T follicular helper cell (primary cell): Measurements from ENCODE around the gene STAT2.
"Not testable (repeated sequence)": the region's sequence is repeated elsewhere in the genome, so short reads cannot be mapped to it uniquely, and the experiment has no call there.

Source experiments
- DNase-seq: peaks from one replicate; pipeline ENCODE4 v3.0.0-alpha.2; 2020; ENCODE audit warnings: low read depth

The STAT2 gene

DNA sequence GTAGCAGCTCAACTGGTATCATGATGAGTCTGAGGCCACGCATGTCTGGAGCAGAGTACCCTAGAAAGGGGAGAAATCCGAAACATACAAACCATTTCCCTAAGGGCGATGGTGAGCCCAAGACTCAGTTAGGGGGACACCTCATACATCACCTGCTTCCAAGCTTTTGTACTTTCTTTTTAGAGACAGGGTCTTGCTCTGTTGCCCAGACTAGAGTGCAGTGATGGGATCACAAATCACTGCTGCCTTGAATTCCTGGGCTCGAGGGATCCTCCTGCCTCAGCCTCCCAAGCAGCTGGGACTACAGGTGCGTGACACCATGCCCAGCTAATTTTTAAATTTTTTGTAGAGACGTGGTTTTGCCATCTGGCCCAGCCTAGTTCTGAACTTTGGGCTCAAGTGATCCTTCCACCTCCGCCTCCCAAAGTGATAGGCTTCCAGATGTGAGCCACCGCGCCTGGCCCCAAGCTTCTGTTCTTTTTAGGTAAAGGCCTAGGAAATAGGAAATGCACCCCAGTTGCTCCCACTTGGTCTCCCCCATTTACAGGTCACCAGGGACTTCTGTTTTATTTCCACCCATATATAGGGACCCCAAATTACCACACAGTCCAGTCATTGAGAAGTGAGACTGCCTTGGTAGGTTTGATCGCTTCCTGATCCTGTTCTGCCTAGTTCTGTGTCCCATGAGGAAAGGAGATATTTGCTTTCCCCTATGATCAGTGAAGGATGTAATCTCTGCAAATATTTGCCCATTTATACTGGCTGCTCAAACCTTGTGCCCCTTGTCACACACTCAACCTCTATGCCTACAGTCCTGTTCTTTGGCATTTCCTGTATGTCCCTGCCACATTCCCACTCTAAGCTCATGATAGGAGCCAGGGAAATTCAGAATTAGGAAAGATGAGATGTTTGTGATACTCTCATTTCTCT is 2.5 kb upstream of the STAT2 start, which contains the start of gene APOF:
APOF (minus strand) TSS at position 728 of the 930 bp plus-strand sequence; CDS start at position 616, 112 bp downstream.
- DNase-seq: no peak

DNA sequence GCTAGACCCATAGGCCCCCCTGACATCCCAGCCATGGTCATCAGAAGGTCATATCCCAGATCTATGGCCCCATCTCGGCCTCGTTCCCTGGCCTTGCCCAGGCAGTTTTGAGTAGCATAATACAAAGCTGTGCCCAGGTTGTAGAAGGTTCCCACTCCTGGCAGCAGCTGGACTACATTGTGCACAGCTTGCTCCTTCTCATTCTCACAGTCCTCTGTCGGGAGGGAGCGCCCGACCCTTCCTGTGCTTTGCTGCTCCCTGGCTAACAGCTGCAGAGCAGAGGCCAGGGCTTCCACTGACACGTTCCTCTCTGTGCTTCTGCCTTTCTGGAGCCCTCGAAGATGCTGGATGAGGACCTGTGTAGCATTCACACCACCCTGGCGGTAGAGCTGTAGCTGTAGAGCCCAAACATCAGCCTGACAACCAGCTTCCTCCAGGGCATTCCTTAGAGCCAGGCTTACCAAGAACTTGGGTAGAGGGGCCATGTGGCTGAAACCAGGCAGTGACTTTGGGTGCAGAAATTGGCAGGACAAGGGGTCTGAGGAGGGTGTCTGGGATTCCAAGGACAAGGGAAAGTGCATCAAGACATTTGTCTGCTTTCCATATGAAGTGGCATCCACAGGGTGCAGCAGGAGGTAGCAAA is 1.7 kb upstream of the STAT2 start:
- DNase-seq: no peak

DNA sequence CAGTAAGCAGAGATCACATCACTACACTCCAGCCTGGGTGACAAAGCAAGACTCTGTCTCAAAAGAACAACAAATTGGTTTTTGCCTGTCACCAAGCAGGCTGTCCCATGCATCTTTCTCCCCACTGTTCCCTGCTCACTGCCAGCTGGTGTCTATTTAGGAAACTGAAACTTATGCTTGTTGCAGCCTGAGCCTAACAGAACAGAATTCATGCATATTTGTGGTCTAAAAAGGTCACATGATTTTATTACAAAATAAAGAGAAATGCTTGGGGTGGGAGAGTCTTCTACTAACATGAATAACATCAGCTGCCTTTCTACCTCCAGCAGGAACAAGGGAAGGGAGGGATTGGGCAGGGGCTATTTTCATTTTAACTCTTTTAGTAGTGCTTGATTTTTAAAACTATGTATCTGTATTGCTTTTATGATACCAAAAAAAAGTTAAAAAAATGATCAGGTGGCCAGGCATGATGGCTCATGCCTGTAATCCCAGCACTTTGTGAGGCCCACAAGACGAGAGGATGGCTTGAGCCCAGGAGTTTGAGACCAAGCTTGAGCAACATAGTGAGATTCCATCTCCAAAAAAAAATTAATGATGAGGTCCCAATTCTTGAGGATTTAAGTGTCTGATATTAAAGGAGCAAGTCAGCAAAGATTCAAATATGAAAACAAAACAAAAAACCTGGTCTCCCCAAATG is 923 bp downstream of the STAT2 start:
- DNase-seq: no peak

DNA sequence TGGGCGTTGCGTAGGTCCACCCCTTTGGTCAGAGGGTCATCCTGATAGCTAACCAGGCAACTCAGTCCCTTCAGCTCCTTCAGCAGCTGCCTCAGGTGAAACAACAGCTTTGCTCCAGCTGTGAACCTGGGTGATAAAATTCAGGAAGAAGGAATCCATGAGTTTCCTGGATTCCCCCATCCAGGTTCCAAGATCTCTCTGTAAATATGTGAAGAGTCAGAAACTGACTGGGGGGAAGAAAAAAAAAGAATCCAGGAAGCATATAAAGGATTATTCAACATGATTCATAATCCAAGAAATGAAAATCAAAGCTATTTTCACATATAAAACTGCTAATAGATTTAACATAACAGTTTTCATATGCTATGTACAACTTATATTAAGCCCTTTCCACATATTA is 8.6 kb downstream of the STAT2 start:
- DNase-seq: no peak

DNA sequence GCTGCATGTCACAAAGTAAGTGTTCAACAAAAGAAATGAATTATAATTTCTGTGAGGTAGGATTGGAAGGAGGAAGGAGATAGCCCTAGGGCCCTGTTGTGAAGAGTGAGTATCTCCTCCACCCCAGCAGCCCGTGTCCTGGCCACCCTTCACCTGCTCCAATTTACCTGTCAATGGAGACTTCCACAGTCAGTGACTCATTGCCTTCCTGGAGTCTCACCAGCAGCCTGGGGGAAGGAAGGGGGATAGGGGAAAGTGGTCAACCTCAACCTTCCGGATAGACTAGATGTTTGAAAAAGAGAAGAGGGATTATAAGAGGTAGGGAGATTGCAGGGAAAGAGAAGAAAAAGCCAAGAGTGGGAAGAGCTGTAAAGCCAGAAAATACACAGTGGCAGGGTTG is 9.2 kb downstream of the STAT2 start:
- no peak for DNase-seq

DNA sequence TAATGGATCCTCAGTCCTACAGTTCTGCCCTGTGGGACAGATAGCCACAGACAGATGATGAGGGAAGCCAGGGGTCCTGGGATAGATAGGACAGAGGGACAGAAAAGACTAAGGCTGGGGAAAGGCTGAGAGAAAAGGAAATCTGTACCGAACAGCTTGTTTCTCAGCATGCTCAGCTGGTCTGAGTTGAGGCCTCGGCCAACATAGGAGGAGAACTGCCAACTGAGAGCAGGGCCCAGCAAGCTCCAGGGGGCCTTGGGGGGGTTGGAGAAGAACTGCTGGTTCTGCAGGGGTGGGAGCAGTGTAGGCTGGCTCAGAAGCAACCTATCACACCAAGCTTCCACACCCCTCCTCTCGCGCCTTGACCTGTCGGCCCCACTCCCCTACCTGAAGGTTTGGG is 11.1 kb downstream of the STAT2 start:
- DNase-seq: no peak

DNA sequence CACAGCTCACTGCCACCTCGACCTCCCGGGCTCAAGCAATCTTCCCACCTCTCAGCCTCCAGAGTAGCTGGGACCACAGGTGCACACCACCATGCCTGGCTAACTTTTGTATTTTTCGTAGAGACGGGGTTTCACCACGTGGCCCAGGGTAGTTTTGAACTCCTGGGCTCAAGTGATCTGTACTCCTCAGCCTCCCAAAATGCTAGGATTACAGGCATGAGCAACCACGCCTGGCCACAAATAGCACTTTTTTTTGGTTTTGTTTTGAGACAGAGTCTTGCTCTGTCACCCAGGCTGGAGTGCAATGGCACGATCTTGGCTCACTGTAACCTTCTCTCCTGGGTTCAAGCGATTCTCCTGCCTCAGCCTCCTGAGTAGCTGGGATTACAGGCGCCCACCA is 12.7 kb downstream of the STAT2 start:
- DNase-seq: not testable (repeated sequence)

DNA sequence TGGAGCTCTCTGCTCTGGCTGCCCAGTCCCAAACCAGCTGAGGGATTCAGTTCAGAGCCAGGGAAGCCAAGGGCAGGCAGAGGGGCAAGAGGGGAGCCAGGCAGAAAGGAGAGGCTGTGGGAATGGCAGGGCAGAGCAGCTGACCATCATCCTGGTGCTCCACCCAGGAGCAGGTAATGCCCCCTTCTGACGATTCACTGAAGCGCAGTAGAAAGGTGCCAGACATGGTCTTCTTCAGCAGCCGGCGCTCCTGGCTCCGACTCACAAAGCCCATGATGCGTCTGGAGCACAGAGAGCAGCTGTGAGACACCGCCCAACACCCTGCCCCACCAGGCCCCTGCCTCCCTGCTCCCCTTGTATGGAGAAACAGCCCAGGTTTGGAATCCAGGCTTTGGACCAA is 13.2 kb downstream of the STAT2 start:
- DNase-seq: no peak

DNA sequence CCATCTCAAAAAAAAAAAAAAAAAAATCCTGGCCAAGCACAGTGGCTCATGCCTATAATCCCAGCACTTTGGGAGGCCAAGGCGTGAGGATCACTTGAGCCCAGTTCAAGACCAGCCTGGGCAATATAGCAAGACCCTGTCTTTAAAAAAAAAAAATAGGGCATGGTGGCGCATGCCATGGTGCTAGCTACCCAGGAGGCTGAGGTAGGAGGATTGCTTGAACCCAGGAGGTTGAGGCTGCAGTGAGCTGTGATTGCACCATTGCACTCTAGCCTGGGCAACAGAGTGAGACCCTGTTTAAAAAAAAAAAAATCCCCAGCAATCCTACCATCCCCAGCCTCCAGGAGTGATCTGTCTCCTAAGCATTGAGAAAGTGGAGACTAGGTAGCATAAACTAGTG is 17.6 kb downstream of the STAT2 start:
- not testable (repeated sequence) for DNase-seq

DNA sequence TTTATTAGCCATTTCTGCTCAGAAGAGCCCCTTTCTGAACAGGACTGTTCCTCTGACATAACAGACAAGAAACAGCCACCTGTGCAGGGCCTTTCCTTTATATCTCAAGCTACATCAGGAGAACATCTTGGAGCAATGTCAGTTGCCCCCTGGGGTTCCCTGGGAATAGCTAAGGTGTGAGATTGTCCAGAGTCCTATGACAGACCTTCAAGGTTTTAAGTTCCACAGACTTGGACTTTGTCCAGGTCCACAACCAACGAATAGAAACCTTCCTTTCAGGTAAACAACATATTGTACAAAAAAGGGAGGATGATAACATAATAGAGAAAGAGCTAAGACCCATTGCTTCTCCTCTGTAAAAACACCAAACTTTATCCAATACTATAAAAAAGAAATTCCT is 18.3 kb downstream of the STAT2 start:
- no peak for DNase-seq

DNA sequence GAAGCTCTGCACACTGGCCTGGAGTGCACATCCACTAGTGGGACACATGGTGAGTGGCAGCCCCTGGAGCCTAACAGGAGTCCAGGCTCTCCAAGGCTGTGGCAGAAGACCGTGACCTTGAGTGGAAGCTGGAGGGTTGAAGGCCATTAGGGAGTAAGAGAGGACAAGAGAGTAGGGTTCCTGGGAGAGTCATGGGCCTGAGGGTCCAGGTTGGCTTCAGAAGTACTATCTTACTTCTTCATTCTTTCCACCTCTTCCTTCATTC is 20.8 kb downstream of the STAT2 start:
- DNase-seq: no peak

DNA sequence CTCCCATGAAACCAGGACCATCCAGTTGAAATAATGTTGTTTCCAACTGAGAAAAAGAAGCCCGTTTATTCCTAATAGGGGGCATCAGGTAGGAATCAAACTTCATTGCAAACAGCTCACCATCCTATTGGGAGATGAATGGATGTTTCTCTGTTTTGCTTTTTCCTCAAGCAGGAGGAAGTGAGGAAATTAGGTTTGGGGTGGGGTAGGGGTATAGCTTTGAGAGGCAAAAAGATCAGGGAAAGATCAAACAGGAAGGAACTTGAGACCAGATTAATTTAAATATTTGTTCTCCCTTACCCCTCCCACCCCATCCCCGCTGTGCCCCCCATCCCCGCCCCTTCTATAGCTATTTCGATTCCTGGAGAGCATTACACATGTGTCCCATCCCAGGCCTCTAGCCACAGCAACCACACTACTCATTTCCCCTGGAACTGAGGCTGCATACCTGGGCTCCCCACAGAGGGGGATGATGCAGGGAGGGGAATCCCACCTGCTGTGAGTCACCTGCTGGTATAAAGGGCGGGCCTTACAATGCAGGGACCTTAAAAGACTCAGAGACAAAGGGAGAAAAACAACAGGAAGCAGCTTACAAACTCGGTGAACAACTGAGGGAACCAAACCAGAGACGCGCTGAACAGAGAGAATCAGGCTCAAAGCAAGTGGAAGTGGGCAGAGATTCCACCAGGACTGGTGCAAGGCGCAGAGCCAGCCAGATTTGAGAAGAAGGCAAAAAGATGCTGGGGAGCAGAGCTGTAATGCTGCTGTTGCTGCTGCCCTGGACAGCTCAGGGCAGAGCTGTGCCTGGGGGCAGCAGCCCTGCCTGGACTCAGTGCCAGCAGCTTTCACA is 21.4 kb downstream of the STAT2 start, which contains the start of gene IL23A:
IL23A (plus strand) TSS at position 577 of the 850 bp plus-strand sequence; CDS start at position 738, 161 bp downstream.
- DNase-seq: peak; percentile 85

DNA sequence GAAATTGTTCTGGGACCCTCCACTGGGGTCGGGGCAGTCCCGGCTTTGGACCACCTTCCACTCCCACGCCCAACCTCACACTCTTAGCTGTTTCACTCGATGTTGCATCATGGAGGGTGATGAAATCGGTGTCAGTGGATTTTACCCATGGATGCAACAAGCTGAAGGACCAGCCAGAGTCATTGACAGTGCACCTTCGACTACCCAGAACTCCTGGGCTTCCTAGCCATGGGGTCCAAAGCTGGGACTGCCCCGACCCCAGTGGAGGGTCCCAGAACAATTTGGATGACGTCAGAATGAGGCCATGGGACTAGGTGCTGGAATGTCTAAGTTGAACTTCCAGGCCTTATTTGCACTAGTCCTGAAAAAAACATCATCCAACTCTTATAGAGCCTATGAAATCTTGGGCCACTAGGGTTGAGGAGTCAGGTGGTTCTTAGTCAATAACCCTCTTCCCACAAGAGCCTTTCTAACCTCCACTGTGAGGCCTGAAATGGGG is 22.1 kb downstream of the STAT2 start:
- DNase-seq: no peak

DNA sequence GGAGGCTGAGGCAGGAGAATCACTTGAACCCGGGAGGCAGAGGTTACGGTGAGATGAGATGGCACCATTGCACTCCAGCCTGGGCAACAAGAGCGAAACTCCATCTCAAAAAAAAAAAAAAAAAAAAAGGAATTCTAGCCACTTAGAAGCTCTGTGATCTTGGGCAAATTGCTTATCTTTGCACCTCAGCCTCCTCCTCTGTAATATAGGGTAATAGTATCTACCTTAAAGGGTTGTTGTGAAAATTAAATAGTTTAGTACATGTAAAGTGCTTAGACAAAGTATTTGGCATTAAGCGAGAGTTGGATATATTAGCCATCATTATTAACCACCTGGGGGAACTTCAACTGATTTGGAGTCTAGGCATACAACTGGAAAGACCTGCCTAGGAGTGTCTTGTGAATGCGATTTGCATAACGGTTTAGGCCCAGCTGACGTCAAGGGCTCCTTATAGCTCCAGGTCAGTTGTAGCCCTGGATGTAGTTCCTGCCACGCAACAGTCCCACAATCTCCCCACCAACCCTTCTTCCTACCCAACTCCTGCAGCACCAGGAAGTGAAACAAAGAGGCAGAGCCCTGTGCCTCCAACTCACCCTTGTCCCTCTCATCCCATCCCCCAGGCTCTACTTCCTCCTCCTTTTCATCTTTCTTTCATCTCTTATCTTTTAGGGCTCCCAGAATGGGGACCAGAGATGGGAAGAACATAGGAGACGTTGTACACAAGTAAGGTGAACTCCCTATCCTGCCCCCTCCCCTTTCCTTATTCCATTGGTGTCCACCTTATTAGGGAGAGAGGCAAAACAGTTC is 23.3 kb downstream of the STAT2 start:
- no peak for DNase-seq

DNA sequence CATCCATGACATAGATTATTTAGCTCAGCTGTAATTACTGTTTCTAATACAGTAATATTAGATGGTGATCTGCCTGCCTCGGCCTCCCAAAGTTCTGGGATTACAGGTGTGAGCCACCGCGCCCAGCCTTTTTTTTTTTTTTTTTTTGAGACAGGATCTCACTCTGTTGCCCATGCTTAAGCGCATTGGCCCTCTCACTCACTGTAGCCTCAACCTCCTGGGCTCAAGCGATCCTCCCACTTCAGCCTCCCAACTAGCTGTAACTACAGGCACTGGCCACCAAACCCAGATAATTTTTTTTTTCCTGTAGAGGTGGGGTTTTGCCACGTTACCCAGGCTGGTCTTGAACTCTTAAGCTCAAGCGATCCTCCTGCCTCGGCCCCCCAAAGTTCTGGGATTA is 24.4 kb downstream of the STAT2 start:
- not testable (repeated sequence) for DNase-seq

DNA sequence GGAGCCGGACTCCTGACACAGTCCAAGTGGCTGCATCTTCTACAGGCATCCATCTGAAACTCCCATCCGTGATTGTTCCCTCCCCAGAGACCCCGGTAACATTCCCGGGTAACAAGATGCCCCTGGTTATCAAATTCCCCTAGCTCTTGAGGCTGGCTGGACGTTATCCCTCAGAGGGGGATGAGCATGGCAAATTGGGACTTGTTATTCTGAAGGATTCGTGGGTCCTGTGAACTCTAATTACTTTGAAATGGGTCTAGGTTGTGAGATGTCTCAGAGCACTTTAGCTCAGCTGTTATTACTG is 25.5 kb downstream of the STAT2 start:
- DNase-seq: no peak

DNA sequence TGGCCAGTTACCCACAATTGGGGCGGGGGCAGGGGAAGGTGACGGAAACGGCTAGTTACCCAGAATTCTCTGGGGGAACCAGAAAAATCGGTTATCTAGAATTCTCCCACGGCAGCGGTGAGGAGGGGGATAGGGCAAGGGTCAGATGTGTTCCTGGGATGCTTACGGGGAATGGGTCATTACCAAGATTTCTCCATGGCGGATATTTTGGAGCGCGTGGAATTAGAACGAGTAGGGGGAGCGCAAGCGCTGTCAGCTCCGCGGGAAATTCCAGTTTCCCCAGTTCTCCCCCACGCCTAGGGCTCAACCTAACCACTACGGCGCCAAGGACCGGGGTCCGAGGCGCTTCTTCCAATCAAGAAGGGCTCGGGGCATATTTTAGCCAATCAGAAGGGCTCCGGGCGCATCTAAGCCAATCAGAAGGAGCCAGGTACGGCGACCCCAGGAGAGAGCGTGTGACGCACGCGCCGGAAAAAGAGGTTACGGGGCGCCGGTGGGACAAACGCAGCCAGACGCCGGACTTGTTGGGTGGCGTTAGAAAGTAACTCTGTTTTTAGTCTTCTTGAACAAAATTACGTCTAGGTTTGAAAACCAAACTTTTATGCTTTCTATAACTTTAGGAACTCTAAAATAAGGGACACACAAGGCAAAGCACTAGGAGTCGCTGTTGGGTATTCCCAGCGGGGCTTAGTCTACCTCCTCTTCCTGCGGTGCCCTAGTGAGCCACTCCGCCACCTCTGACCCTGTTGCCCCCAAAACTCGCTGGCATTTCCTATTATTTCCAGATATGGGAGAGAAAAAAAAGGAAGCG is 26.0 kb downstream of the STAT2 start, which contains the start of gene PAN2:
PAN2 (minus strand) TSS at position 322 of the 811 bp plus-strand sequence. CDS start 906 bp downstream, outside the sequence.
- DNase-seq: peak; percentile 87

DNA sequence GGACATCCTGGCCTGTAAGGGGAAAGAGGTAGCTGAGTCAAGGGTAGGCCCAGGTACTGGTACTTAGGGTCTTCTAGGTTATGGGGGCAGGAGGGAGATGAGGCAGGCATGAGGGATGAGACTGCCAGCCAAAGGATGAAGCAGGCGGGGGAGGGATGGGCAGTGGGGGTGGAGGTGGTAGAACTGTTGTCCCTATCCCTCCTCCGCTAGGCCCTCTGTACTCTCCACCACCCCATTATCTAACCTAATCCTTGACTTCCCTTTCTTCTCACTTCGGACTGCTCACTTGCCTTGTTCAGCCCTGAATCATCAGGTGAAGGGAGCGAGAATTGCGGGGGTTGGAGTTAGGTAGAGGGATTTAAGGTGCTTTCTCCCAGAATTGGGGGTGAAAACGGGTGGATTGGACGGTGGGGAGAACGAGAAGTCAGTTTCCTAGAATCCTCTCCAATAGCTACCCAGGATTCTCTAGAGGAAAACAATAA is 26.7 kb downstream of the STAT2 start:
- DNase-seq: no peak

DNA sequence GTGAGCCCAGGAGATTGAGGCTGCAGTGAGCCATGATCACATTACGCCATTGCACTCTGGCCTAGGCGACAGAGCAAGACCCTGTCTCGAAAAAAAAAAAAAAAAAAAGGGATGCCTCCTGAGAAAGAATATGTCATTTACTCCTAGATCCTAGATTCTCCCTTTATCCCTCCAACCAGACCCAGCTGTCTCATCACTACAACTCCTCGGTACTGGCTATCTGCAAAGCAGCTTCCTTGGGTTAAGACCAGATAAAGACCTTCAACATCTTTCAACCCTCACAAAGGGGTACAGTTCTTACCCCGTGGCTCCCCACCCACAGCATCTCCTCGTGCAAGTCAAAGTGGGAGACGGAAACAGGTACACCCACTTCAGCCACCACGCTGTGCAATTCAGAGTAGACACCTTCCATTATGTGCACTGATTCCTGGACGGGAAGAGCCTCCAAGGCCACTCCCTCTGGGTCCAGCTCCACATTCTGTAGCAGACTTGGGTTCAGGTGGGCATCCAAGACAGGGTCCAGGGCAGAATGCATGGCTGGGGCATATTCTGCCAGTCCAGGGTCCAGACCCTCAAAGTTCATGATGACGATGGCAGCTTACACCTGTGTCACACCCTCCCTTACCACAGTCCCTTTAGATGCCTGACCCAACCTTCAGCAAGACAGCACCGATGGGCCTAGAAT is 27.3 kb downstream of the STAT2 start:
- DNase-seq: no peak
